ENCODE measurements around the gene ABLIM1. TPM values are rescaled to one million over a fixed set of nuclear protein-coding genes. Genes with fewer than 3 reads are reported as not detected.

ABLIM1 gene
- total RNA-seq, 4 donors from 2014 or later: 41.2 to 128 (median 97.3) TPM

DNA sequence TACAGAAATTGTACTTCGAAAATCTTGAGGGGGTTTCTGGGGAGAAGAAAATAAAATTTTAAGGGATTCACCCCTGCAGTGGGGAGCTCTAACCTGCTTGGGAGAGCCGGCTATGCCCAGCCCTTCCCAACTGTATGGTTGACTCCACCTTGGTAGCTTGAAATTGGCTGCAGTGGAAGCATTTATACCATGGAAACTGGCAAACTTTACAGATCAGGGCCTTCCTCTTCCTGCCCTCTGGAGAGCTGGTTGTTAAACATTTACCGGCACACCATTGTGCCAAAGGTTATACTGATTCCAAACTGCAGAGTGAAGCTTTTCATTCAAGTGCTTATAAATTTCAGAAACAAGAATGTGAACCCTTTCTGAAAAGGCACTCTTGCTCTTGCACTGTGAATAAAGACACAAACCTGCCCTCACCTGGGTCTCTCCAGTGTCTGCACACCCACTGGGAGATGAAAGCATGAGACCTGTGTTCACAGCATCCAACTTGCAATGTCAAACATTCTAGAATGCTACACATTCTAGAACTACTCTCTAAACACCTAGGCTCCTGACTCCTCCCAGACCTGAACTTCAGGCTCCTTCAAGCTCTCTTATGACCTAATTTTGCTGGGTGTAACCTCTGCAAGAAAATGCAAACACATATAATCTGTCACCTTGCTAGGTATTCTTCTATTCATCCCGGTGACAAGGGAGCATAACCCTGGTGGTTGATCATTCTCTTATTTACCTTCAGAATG, 44.7 kb downstream of the ABLIM1 start:
- intact Hi-C loops (cut with DNase I; ENCODE audit: low total_unique reads): no loop called here
- H3K27me3 ChIP-seq: no peaks in the 10 kb centered on the region
- no peak for DNase-seq
- H3K27ac ChIP-seq: peak overlapping the region in 1 of 2 donors; percentile 36
- H3K4me3 ChIP-seq: no peak overlapping the region
- TF ChIP-seq POLR2A (IDR thresholded peaks at IDR 0.05) (no peak), CTCF (IDR thresholded peaks at IDR 0.05) (no peak)
- H3K4me1 ChIP-seq: no peaks in the 10 kb centered on the region
- no peaks in the 10 kb centered on the region for H3K9me3 ChIP-seq
- H3K36me3 ChIP-seq: no peaks in the 10 kb centered on the region

GRCh38 chr10:114611617-114612016, 46.5 kb downstream of the ABLIM1 start:
- no peak for DNase-seq
- H3K9me3 ChIP-seq: no peaks in the 10 kb centered on the region
- H3K27me3 ChIP-seq: no peaks in the 10 kb centered on the region
- no peaks in the 10 kb centered on the region for H3K36me3 ChIP-seq
- peak overlapping the region in 1 of 2 donors; percentile 78 for H3K27ac ChIP-seq
- no peak overlapping the region for H3K4me3 ChIP-seq
- intact Hi-C loops (cut with DNase I; ENCODE audit: low total_unique reads): no loop called here
- H3K4me1 ChIP-seq: peaks cover 0 to 4% of the 10 kb centered on the region in 2 donors
- no peak for TF ChIP-seq POLR2A (IDR thresholded peaks at IDR 0.05)
- TF ChIP-seq CTCF (IDR thresholded peaks at IDR 0.05): no peak

- H3K4me3 ChIP-seq: no peak overlapping the region
- peaks cover 0 to 4% of the 10 kb centered on the region in 2 donors for H3K4me1 ChIP-seq
- H3K27ac ChIP-seq: peak overlapping the region; percentile 72 to 78
- no peaks in the 10 kb centered on the region for H3K36me3 ChIP-seq
- TF ChIP-seq CTCF (IDR thresholded peaks at IDR 0.05) (no peak), POLR2A (IDR thresholded peaks at IDR 0.05) (no peak)
- intact Hi-C loops (cut with DNase I; ENCODE audit: low total_unique reads): no loop called here
- H3K27me3 ChIP-seq: no peaks in the 10 kb centered on the region
- H3K9me3 ChIP-seq: no peaks in the 10 kb centered on the region
- no peak for DNase-seq
Measured at GRCh38 chr10:114609518-114610426, 48.3 kb downstream of the ABLIM1 start.

DNA sequence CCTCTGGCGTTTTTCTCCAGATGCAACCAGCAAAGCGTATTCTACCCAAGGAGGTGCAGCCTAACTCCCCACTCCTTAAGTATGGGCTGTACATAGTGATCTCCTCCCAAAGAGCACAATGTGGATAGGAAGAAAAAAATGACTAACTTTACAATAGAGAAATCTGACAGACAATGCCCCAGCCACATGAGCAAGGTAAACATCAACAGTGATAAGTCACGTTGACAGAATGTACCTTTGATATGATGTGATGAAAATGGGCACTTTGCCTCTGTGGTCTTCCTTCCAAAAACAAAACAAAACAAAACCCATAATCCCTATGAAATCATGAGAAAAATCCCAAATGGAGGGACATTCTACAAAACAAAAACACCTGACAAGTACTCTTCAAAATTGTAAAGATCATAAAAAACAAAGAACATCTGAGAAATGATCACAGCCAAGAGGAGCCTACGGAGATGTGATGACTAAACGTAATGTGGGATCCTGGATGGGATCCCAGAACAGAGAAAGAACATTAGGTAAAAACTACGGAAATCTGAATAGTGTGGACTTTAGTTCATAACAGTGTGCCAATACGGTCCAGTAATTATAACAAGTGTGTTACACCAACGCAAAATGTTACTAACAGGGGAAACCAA, 50.6 kb downstream of the ABLIM1 start:
- intact Hi-C loops (cut with DNase I; ENCODE audit: low total_unique reads): no loop called here
- Histone ChIP-seq H3K4me3 (no peak overlapping the region), H3K4me1 (peaks cover 0 to 4% of the 10 kb centered on the region in 2 donors), H3K27ac (peak overlapping the region; percentile 72 to 78), H3K27me3 (no peaks in the 10 kb centered on the region), H3K36me3 (no peaks in the 10 kb centered on the region), H3K9me3 (no peaks in the 10 kb centered on the region)
- TF ChIP-seq CTCF (IDR thresholded peaks at IDR 0.05) (no peak), POLR2A (IDR thresholded peaks at IDR 0.05) (no peak)
- peak in 1 of 2 donors; percentile 51 for DNase-seq
